ENCODE data around the gene NCAPG.

NCAPG gene

GRCh38 chr4:17781300-17782287 is 29.2 kb upstream of the NCAPG start, which contains the start of gene FAM184B:
TSS of gene FAM184B (minus strand) at chr4:17781621. CDS start at chr4:17781299, 322 bp downstream.
- Histone ChIP-seq H3K9ac (ENCODE audit: insufficient read length) (peak within 1 kb of the TSS; percentile 54), H3K27ac (no peak within 1 kb of the TSS), H3K36me3 (ENCODE audit: insufficient read depth, low read length) (no peaks in the 10 kb centered on the region), H3K9me3 (ENCODE audit: low read depth, low read length) (no peaks in the 10 kb centered on the region), H3K4me3 (peak within 1 kb of the TSS; percentile 79)
- no peak for DNase-seq (ENCODE audit: low read depth, low spot score)
- TF ChIP-seq FOXP2 (optimal IDR thresholded peaks at IDR 0.05; ENCODE audit: control extremely low read depth, extremely low read length, insufficient read depth) (no peak), EZH2 (IDR thresholded peaks at IDR 0.05) (no peak), POLR2AphosphoS5 (IDR thresholded peaks at IDR 0.05; ENCODE audit: borderline replicate concordance, low read depth, low read length) (no peak)

GRCh38 chr4:17785858-17786257 is 24.9 kb upstream of the NCAPG start:
- Histone ChIP-seq H3K9me3 (ENCODE audit: low read depth, low read length) (no peaks in the 10 kb centered on the region), H3K4me3 (no peak overlapping the region), H3K9ac (ENCODE audit: insufficient read length) (no peak overlapping the region), H3K27ac (no peak overlapping the region), H3K36me3 (ENCODE audit: insufficient read depth, low read length) (no peaks in the 10 kb centered on the region)
- TF ChIP-seq FOXP2 (optimal IDR thresholded peaks at IDR 0.05; ENCODE audit: control extremely low read depth, extremely low read length, insufficient read depth) (no peak), EZH2 (IDR thresholded peaks at IDR 0.05) (no peak), POLR2AphosphoS5 (IDR thresholded peaks at IDR 0.05; ENCODE audit: borderline replicate concordance, low read depth, low read length) (no peak)
- DNase-seq (ENCODE audit: low read depth, low spot score) = no peak

- H3K27ac ChIP-seq = no peak overlapping the region
- no peaks in the 10 kb centered on the region for H3K9me3 ChIP-seq (ENCODE audit: low read depth, low read length)
- no peak overlapping the region for H3K9ac ChIP-seq (ENCODE audit: insufficient read length)
- TF ChIP-seq EZH2 (IDR thresholded peaks at IDR 0.05) = no peak
- TF ChIP-seq POLR2AphosphoS5 (IDR thresholded peaks at IDR 0.05; ENCODE audit: borderline replicate concordance, low read depth, low read length) = no peak
- no peak for TF ChIP-seq FOXP2 (optimal IDR thresholded peaks at IDR 0.05; ENCODE audit: control extremely low read depth, extremely low read length, insufficient read depth)
- H3K4me3 ChIP-seq = no peak overlapping the region
- no peaks in the 10 kb centered on the region for H3K36me3 ChIP-seq (ENCODE audit: insufficient read depth, low read length)
- no peak for DNase-seq (ENCODE audit: low read depth, low spot score)
Observed at GRCh38 chr4:17786567-17786966, 24.2 kb upstream of the NCAPG start.

GRCh38 chr4:17787315-17787714 is 23.5 kb upstream of the NCAPG start:
- Histone ChIP-seq H3K4me3 (no peak overlapping the region), H3K27ac (no peak overlapping the region), H3K9ac (ENCODE audit: insufficient read length) (no peak overlapping the region), H3K9me3 (ENCODE audit: low read depth, low read length) (no peaks in the 10 kb centered on the region), H3K36me3 (ENCODE audit: insufficient read depth, low read length) (no peaks in the 10 kb centered on the region)
- no peak for TF ChIP-seq POLR2AphosphoS5 (IDR thresholded peaks at IDR 0.05; ENCODE audit: borderline replicate concordance, low read depth, low read length)
- TF ChIP-seq EZH2 (IDR thresholded peaks at IDR 0.05) = no peak
- TF ChIP-seq FOXP2 (optimal IDR thresholded peaks at IDR 0.05; ENCODE audit: control extremely low read depth, extremely low read length, insufficient read depth) = no peak
- no peak for DNase-seq (ENCODE audit: low read depth, low spot score)

DNA sequence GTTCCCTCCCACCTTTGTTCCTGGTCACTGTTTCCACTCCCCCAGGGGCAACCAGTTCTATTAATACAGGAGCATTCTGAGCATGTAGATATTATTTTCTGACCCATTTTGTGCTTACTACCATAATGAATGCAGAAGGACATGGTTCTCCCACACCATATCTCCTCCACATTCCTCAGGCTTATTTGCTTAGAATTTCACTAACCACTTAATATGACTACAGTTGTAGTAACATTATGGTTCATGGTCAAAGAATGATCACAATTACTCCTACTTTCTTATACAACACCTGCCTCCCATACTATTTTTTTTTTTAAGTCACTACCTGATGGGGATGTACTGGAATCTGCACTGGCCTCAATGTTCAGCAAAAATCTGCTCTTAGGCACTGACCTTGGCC is 21.8 kb upstream of the NCAPG start:
- Histone ChIP-seq H3K9me3 (ENCODE audit: low read depth, low read length) (no peaks in the 10 kb centered on the region), H3K36me3 (ENCODE audit: insufficient read depth, low read length) (no peaks in the 10 kb centered on the region), H3K4me3 (no peak overlapping the region), H3K9ac (ENCODE audit: insufficient read length) (no peak overlapping the region), H3K27ac (no peak overlapping the region)
- no peak for DNase-seq (ENCODE audit: low read depth, low spot score)
- TF ChIP-seq FOXP2 (optimal IDR thresholded peaks at IDR 0.05; ENCODE audit: control extremely low read depth, extremely low read length, insufficient read depth) (no peak), POLR2AphosphoS5 (IDR thresholded peaks at IDR 0.05; ENCODE audit: borderline replicate concordance, low read depth, low read length) (no peak), EZH2 (IDR thresholded peaks at IDR 0.05) (no peak)

DNA sequence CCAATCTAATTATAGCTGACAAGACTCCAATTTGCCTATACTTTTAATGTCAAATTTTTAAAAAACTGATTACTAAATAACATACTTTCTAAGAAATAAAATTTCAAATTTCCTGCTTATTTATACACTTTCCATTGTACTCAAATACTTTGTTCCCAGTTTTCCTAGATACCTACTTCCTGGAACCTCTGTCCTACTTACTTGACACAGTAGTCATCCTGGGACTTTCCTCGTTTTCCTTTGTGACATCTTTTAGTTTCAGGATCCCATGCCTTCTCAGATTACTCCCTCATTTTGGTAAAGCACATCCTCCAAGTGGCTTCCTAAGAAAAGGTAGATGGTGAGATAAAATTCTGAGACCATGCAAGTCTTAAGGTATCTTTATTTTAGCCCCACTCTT is 16.0 kb upstream of the NCAPG start:
- 0 out of 2 replicates have a peak, but pooled peaks cover 4% of the 10 kb centered on the region for H3K36me3 ChIP-seq (ENCODE audit: insufficient read depth, low read length)

GRCh38 chr4:17797808-17798207 is 13.0 kb upstream of the NCAPG start:
- no peak overlapping the region for H3K4me3 ChIP-seq
- no peak overlapping the region for H3K9ac ChIP-seq (ENCODE audit: insufficient read length)
- H3K27ac ChIP-seq = no peak overlapping the region
- DNase-seq (ENCODE audit: low read depth, low spot score) = no peak
- H3K36me3 ChIP-seq (ENCODE audit: insufficient read depth, low read length) = peaks cover 13% of the 10 kb centered on the region
- TF ChIP-seq POLR2AphosphoS5 (IDR thresholded peaks at IDR 0.05; ENCODE audit: borderline replicate concordance, low read depth, low read length) (no peak), EZH2 (IDR thresholded peaks at IDR 0.05) (no peak), FOXP2 (optimal IDR thresholded peaks at IDR 0.05; ENCODE audit: control extremely low read depth, extremely low read length, insufficient read depth) (no peak)
- no peaks in the 10 kb centered on the region for H3K9me3 ChIP-seq (ENCODE audit: low read depth, low read length)

More for the DNA sequence above, 16.0 kb upstream of the NCAPG start:
- Histone ChIP-seq H3K9me3 (ENCODE audit: low read depth, low read length) (no peaks in the 10 kb centered on the region), H3K9ac (ENCODE audit: insufficient read length) (no peak overlapping the region), H3K4me3 (no peak overlapping the region), H3K27ac (no peak overlapping the region)
- DNase-seq (ENCODE audit: low read depth, low spot score) = no peak
- no peak for TF ChIP-seq EZH2 (IDR thresholded peaks at IDR 0.05)
- no peak for TF ChIP-seq FOXP2 (optimal IDR thresholded peaks at IDR 0.05; ENCODE audit: control extremely low read depth, extremely low read length, insufficient read depth)
- TF ChIP-seq POLR2AphosphoS5 (IDR thresholded peaks at IDR 0.05; ENCODE audit: borderline replicate concordance, low read depth, low read length) = no peak

GRCh38 chr4:17805580-17806155 is 5.1 kb upstream of the NCAPG start:
- no peaks in the 10 kb centered on the region for H3K9me3 ChIP-seq (ENCODE audit: low read depth, low read length)
- no peak for TF ChIP-seq EZH2 (IDR thresholded peaks at IDR 0.05)
- no peak for DNase-seq (ENCODE audit: low read depth, low spot score)
- H3K9ac ChIP-seq (ENCODE audit: insufficient read length) = no peak overlapping the region
- H3K27ac ChIP-seq = no peak overlapping the region
- H3K4me3 ChIP-seq = no peak overlapping the region
- peaks cover 45% of the 10 kb centered on the region for H3K36me3 ChIP-seq (ENCODE audit: insufficient read depth, low read length)

Measured in SK-N-MC (cell line).